ENCODE data around the gene USP34.

USP34 gene

GRCh38 chr2:61257446-61257845, 213.4 kb downstream of the USP34 start:
- no peak overlapping the region for H2BK120ac ChIP-seq (ENCODE audit: low read depth, low read length)
- peaks cover 8% of the 10 kb centered on the region for H3K79me1 ChIP-seq (replicated peaks; ENCODE audit: low read length, poor library complexity, severe bottlenecking)
- H4K91ac ChIP-seq (ENCODE audit: low read length), result no peak overlapping the region
- H2AK5ac ChIP-seq (ENCODE audit: low read length, severe bottlenecking), result no peak overlapping the region
- H3K27me3 ChIP-seq (ENCODE audit: control insufficient read depth in 1 of 2, insufficient read depth in 1 of 2, low read length in 2 of 2), result no peaks in the 10 kb centered on the region
- no peak overlapping the region for H2BK5ac ChIP-seq (ENCODE audit: low read depth, low read length, poor library complexity, severe bottlenecking)
- no peak overlapping the region for H3K9ac ChIP-seq (ENCODE audit: low read length)
- no peak overlapping the region for H3K4me2 ChIP-seq (ENCODE audit: low read length, poor library complexity, severe bottlenecking)
- WGBS, result 89% methylated on average over 7 of the region's 7 CpGs
- no peak overlapping the region for H2BK12ac ChIP-seq (ENCODE audit: low read length in 2 of 2)
- no peak overlapping the region for H2BK15ac ChIP-seq (ENCODE audit: low read depth, poor library complexity, severe bottlenecking)
- DNase-seq, result no peak
- peaks cover 14 to 84% of the 10 kb centered on the region in 2 experiments for H3K36me3 ChIP-seq (ENCODE audit: control insufficient read depth in 1 of 2, insufficient read depth in 2 of 2, low read depth in 1 of 2, low read length in 2 of 2)
- no peak overlapping the region for H2AFZ ChIP-seq (ENCODE audit: low read depth, low read length)
- no peak overlapping the region for H3K4me3 ChIP-seq (ENCODE audit: insufficient read depth in 1 of 2, low read depth in 1 of 2, low read length in 2 of 2)
- H4K8ac ChIP-seq (ENCODE audit: low read length), result no peak overlapping the region
- H3K4me1 ChIP-seq (ENCODE audit: control insufficient read depth, insufficient read depth, low read depth, low read length), result peaks cover 2% of the 10 kb centered on the region
- no peak overlapping the region for H3K14ac ChIP-seq (ENCODE audit: low read length in 2 of 2)
- no peak overlapping the region for H3K23ac ChIP-seq (ENCODE audit: low read length in 2 of 2)
- H3K18ac ChIP-seq (ENCODE audit: low read depth in 1 of 2, low read length in 2 of 2), result no peak overlapping the region
- no peak overlapping the region for H3K4ac ChIP-seq (ENCODE audit: low read depth in 1 of 2, low read length in 2 of 2)
- H3K27ac ChIP-seq (ENCODE audit: low read length, poor library complexity, severe bottlenecking), result no peak overlapping the region
- H3K9me3 ChIP-seq (ENCODE audit: control insufficient read depth, low read length), result no peaks in the 10 kb centered on the region

GRCh38 chr2:61255580-61256437, 215.1 kb downstream of the USP34 start:
- H3K4me2 ChIP-seq (ENCODE audit: low read length, poor library complexity, severe bottlenecking), result no peak overlapping the region
- peaks cover 8% of the 10 kb centered on the region for H3K79me1 ChIP-seq (replicated peaks; ENCODE audit: low read length, poor library complexity, severe bottlenecking)
- peaks cover 2% of the 10 kb centered on the region for H3K4me1 ChIP-seq (ENCODE audit: control insufficient read depth, insufficient read depth, low read depth, low read length)
- H2BK120ac ChIP-seq (ENCODE audit: low read depth, low read length), result no peak overlapping the region
- no peak overlapping the region for H3K18ac ChIP-seq (ENCODE audit: low read depth in 1 of 2, low read length in 2 of 2)
- H4K91ac ChIP-seq (ENCODE audit: low read length), result no peak overlapping the region
- no peak overlapping the region for H2AFZ ChIP-seq (ENCODE audit: low read depth, low read length)
- H2BK15ac ChIP-seq (ENCODE audit: low read depth, poor library complexity, severe bottlenecking), result no peak overlapping the region
- H2AK5ac ChIP-seq (ENCODE audit: low read length, severe bottlenecking), result no peak overlapping the region
- no peak overlapping the region for H2BK12ac ChIP-seq (ENCODE audit: low read length in 2 of 2)
- H4K8ac ChIP-seq (ENCODE audit: low read length), result no peak overlapping the region
- no peak overlapping the region for H2BK5ac ChIP-seq (ENCODE audit: low read depth, low read length, poor library complexity, severe bottlenecking)
- peaks cover 14 to 84% of the 10 kb centered on the region in 2 experiments for H3K36me3 ChIP-seq (ENCODE audit: control insufficient read depth in 1 of 2, insufficient read depth in 2 of 2, low read depth in 1 of 2, low read length in 2 of 2)
- no peaks in the 10 kb centered on the region for H3K9me3 ChIP-seq (ENCODE audit: control insufficient read depth, low read length)
- no peak overlapping the region for H3K14ac ChIP-seq (ENCODE audit: low read length in 2 of 2)
- no peak overlapping the region for H3K9ac ChIP-seq (ENCODE audit: low read length)
- DNase-seq, result peak; percentile 91
- no peak overlapping the region for H3K27ac ChIP-seq (ENCODE audit: low read length, poor library complexity, severe bottlenecking)
- H3K27me3 ChIP-seq (ENCODE audit: control insufficient read depth in 1 of 2, insufficient read depth in 1 of 2, low read length in 2 of 2), result no peaks in the 10 kb centered on the region
- no peak overlapping the region for H3K4me3 ChIP-seq (ENCODE audit: insufficient read depth in 1 of 2, low read depth in 1 of 2, low read length in 2 of 2)
- H3K4ac ChIP-seq (ENCODE audit: low read depth in 1 of 2, low read length in 2 of 2), result no peak overlapping the region
- 87% methylated on average over 5 of the region's 5 CpGs for WGBS
- no peak overlapping the region for H3K23ac ChIP-seq (ENCODE audit: low read length in 2 of 2)

GRCh38 chr2:61254536-61254935, 216.4 kb downstream of the USP34 start:
- H3K4ac ChIP-seq (ENCODE audit: low read depth in 1 of 2, low read length in 2 of 2), result no peak overlapping the region
- no peak overlapping the region for H4K8ac ChIP-seq (ENCODE audit: low read length)
- WGBS, result 99% methylated on average over 5 of the region's 5 CpGs
- no peak overlapping the region for H3K14ac ChIP-seq (ENCODE audit: low read length in 2 of 2)
- no peak overlapping the region for H2AK5ac ChIP-seq (ENCODE audit: low read length, severe bottlenecking)
- no peak overlapping the region for H3K4me2 ChIP-seq (ENCODE audit: low read length, poor library complexity, severe bottlenecking)
- no peaks in the 10 kb centered on the region for H3K9me3 ChIP-seq (ENCODE audit: control insufficient read depth, low read length)
- no peak overlapping the region for H2AFZ ChIP-seq (ENCODE audit: low read depth, low read length)
- no peak overlapping the region for H4K91ac ChIP-seq (ENCODE audit: low read length)
- no peaks in the 10 kb centered on the region for H3K27me3 ChIP-seq (ENCODE audit: control insufficient read depth in 1 of 2, insufficient read depth in 1 of 2, low read length in 2 of 2)
- H3K27ac ChIP-seq (ENCODE audit: low read length, poor library complexity, severe bottlenecking), result no peak overlapping the region
- peak overlapping the region in 1 of 2 experiments; percentile 78 for H2BK12ac ChIP-seq (ENCODE audit: low read length in 2 of 2)
- peaks cover 14% of the 10 kb centered on the region for H3K79me1 ChIP-seq (replicated peaks; ENCODE audit: low read length, poor library complexity, severe bottlenecking)
- H3K23ac ChIP-seq (ENCODE audit: low read length in 2 of 2), result no peak overlapping the region
- no peak overlapping the region for H3K4me3 ChIP-seq (ENCODE audit: insufficient read depth in 1 of 2, low read depth in 1 of 2, low read length in 2 of 2)
- H2BK120ac ChIP-seq (ENCODE audit: low read depth, low read length), result no peak overlapping the region
- H3K9ac ChIP-seq (ENCODE audit: low read length), result no peak overlapping the region
- no peak overlapping the region for H2BK5ac ChIP-seq (ENCODE audit: low read depth, low read length, poor library complexity, severe bottlenecking)
- H2BK15ac ChIP-seq (ENCODE audit: low read depth, poor library complexity, severe bottlenecking), result no peak overlapping the region
- peak overlapping the region in 1 of 2 experiments; percentile 87 for H3K18ac ChIP-seq (ENCODE audit: low read depth in 1 of 2, low read length in 2 of 2)
- H3K4me1 ChIP-seq (ENCODE audit: control insufficient read depth, insufficient read depth, low read depth, low read length), result peaks cover 2% of the 10 kb centered on the region
- H3K36me3 ChIP-seq (ENCODE audit: control insufficient read depth in 1 of 2, insufficient read depth in 2 of 2, low read depth in 1 of 2, low read length in 2 of 2), result peaks cover 14 to 89% of the 10 kb centered on the region in 2 experiments
- DNase-seq, result no peak

- Histone ChIP-seq H3K9me3 (ENCODE audit: control insufficient read depth, low read length) (no peaks in the 10 kb centered on the region), H4K91ac (ENCODE audit: low read length) (no peak overlapping the region), H3K27me3 (ENCODE audit: control insufficient read depth in 1 of 2, insufficient read depth in 1 of 2, low read length in 2 of 2) (no peaks in the 10 kb centered on the region), H2BK120ac (ENCODE audit: low read depth, low read length) (no peak overlapping the region), H3K18ac (ENCODE audit: low read depth in 1 of 2, low read length in 2 of 2) (no peak overlapping the region), H3K4me2 (ENCODE audit: low read length, poor library complexity, severe bottlenecking) (no peak overlapping the region), H3K4me1 (ENCODE audit: control insufficient read depth, insufficient read depth, low read depth, low read length) (peaks cover 2% of the 10 kb centered on the region), H2BK15ac (ENCODE audit: low read depth, poor library complexity, severe bottlenecking) (no peak overlapping the region), H3K23ac (ENCODE audit: low read length in 2 of 2) (no peak overlapping the region), H4K8ac (ENCODE audit: low read length) (no peak overlapping the region), H3K27ac (ENCODE audit: low read length, poor library complexity, severe bottlenecking) (no peak overlapping the region), H2AFZ (ENCODE audit: low read depth, low read length) (no peak overlapping the region), H2BK12ac (ENCODE audit: low read length in 2 of 2) (no peak overlapping the region), H3K4ac (ENCODE audit: low read depth in 1 of 2, low read length in 2 of 2) (no peak overlapping the region), H2BK5ac (ENCODE audit: low read depth, low read length, poor library complexity, severe bottlenecking) (no peak overlapping the region), H3K4me3 (ENCODE audit: insufficient read depth in 1 of 2, low read depth in 1 of 2, low read length in 2 of 2) (no peak overlapping the region), H3K14ac (ENCODE audit: low read length in 2 of 2) (no peak overlapping the region), H3K79me1 (replicated peaks; ENCODE audit: low read length, poor library complexity, severe bottlenecking) (peaks cover 11% of the 10 kb centered on the region), H2AK5ac (ENCODE audit: low read length, severe bottlenecking) (no peak overlapping the region), H3K36me3 (ENCODE audit: control insufficient read depth in 1 of 2, insufficient read depth in 2 of 2, low read depth in 1 of 2, low read length in 2 of 2) (peaks cover 12 to 89% of the 10 kb centered on the region in 2 experiments), H3K9ac (ENCODE audit: low read length) (no peak overlapping the region)
- no peak for DNase-seq
- 72% methylated on average over 4 of the region's 4 CpGs for WGBS
Observed at GRCh38 chr2:61253136-61253535, 217.8 kb downstream of the USP34 start.

Measured in mesenchymal stem cell (in vitro differentiated cells and primary cell).